GM21825 (cell line): Measurements from ENCODE around the gene FANCM.
A peak's percentile ranks its signal among the peaks of the same experiment; 100 is the strongest.

Experiments
- ATAC-seq: cut with Tn5 transposase; IDR thresholded peaks from one replicate; pipeline ENCODE4 v1.9.1; 2021; ENCODE audit warnings: mild to moderate bottlenecking, moderate library complexity; ENCODE audit not compliant: unreplicated experiment

The FANCM gene

GRCh38 chr14:45222485-45223262 is 86.9 kb downstream of the FANCM start:
- peak; percentile 50 for ATAC-seq

- no peak for ATAC-seq
Measured at GRCh38 chr14:45227566-45227965, 91.8 kb downstream of the FANCM start.

GRCh38 chr14:45238988-45239387 is 103.3 kb downstream of the FANCM start:
- no peak for ATAC-seq

- no peak for ATAC-seq
Measured at GRCh38 chr14:45242706-45243105, 107.0 kb downstream of the FANCM start.

GRCh38 chr14:45246151-45246550 is 110.4 kb downstream of the FANCM start:
- no peak for ATAC-seq

- no peak for ATAC-seq
Measured at GRCh38 chr14:45246691-45247090, 111.0 kb downstream of the FANCM start.

GRCh38 chr14:45247427-45247826 is 111.7 kb downstream of the FANCM start:
- no peak for ATAC-seq

GRCh38 chr14:45249856-45250575 is 114.3 kb downstream of the FANCM start:
- peak; percentile 19 for ATAC-seq
